Gastrocnemius medialis (tissue), 4 donors: Measurements from ENCODE around the gene ZBTB4.

Source experiments
- CTCF ChIP-seq, 5 experiments: fragments of 450-650 bp in 3 of 5; fragments of 200-600 bp in 2 of 5; sonication (generic) in 2 of 5; IDR thresholded peaks in 4 of 5; conservative IDR thresholded peaks in 1 of 5; 1 replicate in 4 of 5; 2 replicates in 1 of 5; pipeline ENCODE4 v1.5.1; 2016 to 2019; ENCODE audit warnings: antibody characterized with exemption in 5 of 5, mild to moderate bottlenecking in 3 of 5, moderate library complexity in 3 of 5
- POLR2A ChIP-seq, 2 donors: fragments of 450-650 bp; IDR thresholded peaks; one replicate each; pipeline ENCODE4 v1.6.1; 2017; ENCODE audit warnings: antibody characterized with exemption in 2 of 2, mild to moderate bottlenecking in 2 of 2, moderate library complexity in 2 of 2

DNA sequence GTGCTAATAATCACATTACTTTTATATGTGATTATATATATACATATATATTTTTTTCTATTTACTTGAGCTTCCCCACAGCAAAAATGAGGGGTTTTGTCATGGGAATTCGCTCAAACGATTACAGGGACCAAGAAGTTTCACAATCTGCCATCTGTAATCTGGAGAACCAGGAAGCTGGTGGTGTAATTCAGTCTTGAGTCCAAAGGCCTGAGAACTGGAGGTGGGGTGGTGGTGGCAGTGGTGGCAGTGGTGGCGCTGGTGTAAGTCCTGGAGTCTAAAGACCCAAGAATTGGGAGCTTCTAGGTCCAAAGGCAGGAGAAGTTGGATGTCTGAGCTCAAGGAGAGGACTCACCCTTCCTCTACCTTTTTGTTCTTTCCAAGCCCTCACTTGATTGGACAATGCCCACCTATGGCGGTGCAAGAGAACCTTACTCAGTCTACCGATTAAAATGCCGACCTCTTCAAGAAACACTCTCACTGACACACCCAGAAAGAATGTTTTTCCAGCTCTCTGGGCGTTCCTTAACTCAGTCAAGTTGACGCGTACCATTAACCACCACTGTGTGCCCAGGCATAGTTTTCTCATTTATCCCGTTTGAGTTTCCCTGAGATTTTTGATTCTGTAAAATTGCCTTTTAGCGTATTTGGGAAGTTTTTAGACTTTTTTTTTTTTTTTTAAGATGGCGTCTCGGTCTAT, 36.6 kb upstream of the ZBTB4 start:
- TF ChIP-seq CTCF (IDR thresholded peaks at IDR 0.05 in 4 of 5, conservative IDR thresholded peaks at IDR 0.05 in 1 of 5) (no peak), POLR2A (IDR thresholded peaks at IDR 0.05) (no peak)
